OCI-LY7 (cell line): ENCODE data around the gene KRT72. TPM values are rescaled to one million over a fixed set of nuclear protein-coding genes. Genes with fewer than 3 reads are reported as not detected.

Experiments used
- BruUV-seq: library from RNA; stranded (reverse); fragments of 400-500 nt; replicated peaks from 2 replicates; lab custom pipeline; 2021; lab: Mats Ljungman, UMichigan
- CTCF ChIA-PET: fragments of 300-600 bp; sonication (Branson Sonifier 250); formaldehyde crosslinking; loops from one replicate; lab custom pipeline; 2022; ENCODE audit warnings: antibody characterized with exemption; ENCODE audit not compliant: unreplicated experiment; lab: Charles Lee
- POLR2A ChIA-PET: fragments of 300-600 bp; sonication (Branson Sonifier 250); formaldehyde crosslinking; loops from one replicate; lab custom pipeline; 2022; ENCODE audit warnings: antibody characterized with exemption; lab: Charles Lee
- DNase-seq: peaks from one replicate; pipeline ENCODE4 v3.0.0-alpha.2; 2015; ENCODE audit warnings: low spot score
- H2AFZ ChIP-seq: fragments of 200-600 bp; sonication (generic), shearing (Covaris generic); 2 replicates; pipeline ENCODE4 v1.6.1; 2014; ENCODE audit warnings: mild to moderate bottlenecking, antibody characterized with exemption, low read length, moderate library complexity
- H3K27ac ChIP-seq: fragments of 200-600 bp; sonication (generic); 2 replicates; pipeline ENCODE4 v1.5.1; 2014; ENCODE audit warnings: mixed run types, low read depth, mild to moderate bottlenecking, moderate library complexity, low read length, inconsistent platforms; ENCODE audit not compliant: poor library complexity, severe bottlenecking
- H3K36me3 ChIP-seq: fragments of 200-600 bp; sonication (generic); 2 replicates; pipeline ENCODE4 v1.6.1; 2014; ENCODE audit warnings: mild to moderate bottlenecking, antibody characterized with exemption, low read length, moderate library complexity, mixed read lengths; ENCODE audit not compliant: insufficient read depth
- H3K4me1 ChIP-seq: fragments of 200-600 bp; sonication (generic); 2 replicates; pipeline ENCODE4 v1.5.1; 2014; ENCODE audit warnings: mild to moderate bottlenecking, low read length; ENCODE audit not compliant: insufficient read depth, poor library complexity, severe bottlenecking
- H3K4me2 ChIP-seq: fragments of 200-600 bp; sonication (generic); 2 replicates; pipeline ENCODE4 v1.6.1; 2014; ENCODE audit warnings: mild to moderate bottlenecking, low read length
- H3K4me3 ChIP-seq: fragments of 200-600 bp; sonication (generic); 2 replicates; pipeline ENCODE4 v1.5.1; 2014; ENCODE audit warnings: mild to moderate bottlenecking, low read depth, low read length; ENCODE audit not compliant: poor library complexity, severe bottlenecking
- H3K79me2 ChIP-seq: fragments of 200-600 bp; sonication (generic); 2 replicates; pipeline ENCODE4 v1.6.1; 2016; ENCODE audit warnings: low read depth, mild to moderate bottlenecking, low read length, moderate library complexity, mixed read lengths; ENCODE audit not compliant: insufficient read depth
- H3K9me2 ChIP-seq: fragments of 200-600 bp; sonication (generic); 2 replicates; pipeline ENCODE4 v1.6.1; 2016; ENCODE audit warnings: mild to moderate bottlenecking, low read length, mixed read lengths; ENCODE audit not compliant: insufficient read depth
- H3K9me3 ChIP-seq: fragments of 200-600 bp; sonication (generic); 2 replicates; pipeline ENCODE4 v1.6.1; 2014; ENCODE audit warnings: mild to moderate bottlenecking, mixed run types, low read length, mixed read lengths
- H4K20me1 ChIP-seq: fragments of 200-600 bp; sonication (generic); 2 replicates; pipeline ENCODE4 v1.6.1; 2014; ENCODE audit warnings: mild to moderate bottlenecking, antibody characterized with exemption, low read length, moderate library complexity, mixed read lengths; ENCODE audit not compliant: insufficient read depth
- CTCF ChIP-seq: fragments of 200-600 bp; sonication (generic); conservative IDR thresholded peaks from 2 replicates; pipeline ENCODE4 v1.5.1; 2014; ENCODE audit warnings: mild to moderate bottlenecking, antibody characterized with exemption, low read length, moderate library complexity, mixed read lengths
- EZH2phosphoT487 ChIP-seq: fragments of 200-600 bp; sonication (generic); IDR thresholded peaks from 2 replicates; pipeline ENCODE4 v1.6.1; 2018; ENCODE audit warnings: low read depth, borderline replicate concordance, mild to moderate bottlenecking, mixed run types, antibody characterized with exemption, low read length, moderate library complexity, mixed read lengths
- intact Hi-C: fragments of 100-400 bp; cut with micrococcal nuclease; formaldehyde crosslinking; loops from one replicate; pipeline ENCODE4 v1.10.0; 2022; ENCODE audit not compliant: unreplicated experiment
- total RNA-seq, 2 experiments: library from RNA; depleted of rRNA in 1 of 2; stranded (reverse); fragments of >200 nt in 1 of 2; shearing (Covaris generic) in 1 of 2; gene quantifications; 2 replicates each; pipeline ENCODE4 v1.2.3, GENCODE V29; 2014 to 2022

KRT72 gene
- total RNA-seq, 2 experiments from 2014 or later, result not detected

DNA sequence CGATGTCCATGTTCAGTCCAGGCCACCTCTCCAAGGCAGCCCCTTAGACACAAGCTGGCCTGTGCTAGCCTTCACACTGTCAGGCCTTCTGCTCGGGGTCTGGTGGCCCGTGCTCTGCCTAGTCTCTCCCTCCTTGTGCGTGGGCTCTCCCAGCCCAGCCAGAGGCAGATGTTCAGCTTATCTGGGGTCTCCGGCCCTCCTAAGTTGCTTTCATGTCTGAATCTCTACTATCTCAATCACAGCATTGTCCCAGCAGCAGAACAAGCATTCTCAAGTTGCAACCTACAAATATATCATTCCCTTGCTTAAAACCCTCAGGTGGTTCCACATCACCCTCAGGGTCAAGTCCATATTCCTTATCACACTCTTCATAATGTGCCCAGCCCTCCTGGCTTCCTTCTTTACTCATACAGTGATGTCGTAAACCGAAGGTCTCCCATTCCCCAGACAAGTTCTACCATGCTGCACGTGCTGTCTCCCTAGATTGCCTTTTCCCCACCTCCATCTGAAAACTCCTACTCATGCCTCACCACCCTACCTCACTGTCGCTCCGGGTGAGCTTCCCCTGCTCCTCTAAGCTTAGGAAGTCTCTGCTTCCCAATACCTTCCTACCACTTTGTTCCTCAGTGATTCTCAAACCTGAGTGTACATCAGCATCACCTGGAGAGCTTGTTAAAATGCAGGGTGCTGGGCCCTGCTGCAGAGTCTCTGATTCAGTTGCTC lies 15.6 kb upstream of the KRT72 start:
- POLR2A ChIA-PET, result no interaction called here
- intact Hi-C loops, result no loop called here
- no peaks in the 10 kb centered on the region for H3K79me2 ChIP-seq
- no peak for DNase-seq
- TF ChIP-seq CTCF (no peak), EZH2phosphoT487 (no peak)
- CTCF ChIA-PET, result no interaction called here
- no peaks in the 10 kb centered on the region for H3K9me2 ChIP-seq
- no peak overlapping the region for H3K4me3 ChIP-seq
- H3K9me3 ChIP-seq, result no peaks in the 10 kb centered on the region
- no peak overlapping the region for H3K27ac ChIP-seq
- no TSS peak for BruUV-seq
- no peak overlapping the region for H3K4me2 ChIP-seq
- H4K20me1 ChIP-seq, result no peaks in the 10 kb centered on the region; the same call in 1 of the 2 replicates
- H3K4me1 ChIP-seq, result no peaks in the 10 kb centered on the region
- no peaks in the 10 kb centered on the region for H3K36me3 ChIP-seq
- no peak overlapping the region for H2AFZ ChIP-seq

DNA sequence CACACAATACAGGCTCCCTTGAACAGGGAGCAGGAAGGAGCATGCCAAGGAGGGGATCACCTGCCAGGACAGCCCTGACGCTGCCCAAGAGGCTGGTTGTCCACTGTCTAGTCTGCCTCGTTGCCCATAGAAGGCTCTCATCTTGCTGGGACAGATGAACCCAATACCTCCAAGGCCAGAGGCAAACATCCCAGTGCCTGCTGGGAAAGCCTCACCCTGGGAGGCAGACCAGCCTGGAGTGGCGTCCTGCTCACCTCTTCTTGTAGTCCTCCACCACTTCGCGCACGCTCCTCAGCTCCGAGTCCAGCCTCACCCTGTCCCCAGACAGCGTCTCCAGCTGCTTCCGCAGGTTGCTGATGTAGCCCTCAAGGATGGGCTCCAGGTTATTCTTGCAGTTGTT lies 14.6 kb upstream of the KRT72 start:
- POLR2A ChIA-PET, result no interaction called here
- no peak overlapping the region for H3K27ac ChIP-seq
- CTCF ChIA-PET, result no interaction called here

More for the DNA sequence above, 14.6 kb upstream of the KRT72 start:
- no peaks in the 10 kb centered on the region for H3K9me3 ChIP-seq
- no peak overlapping the region for H3K4me3 ChIP-seq
- H3K36me3 ChIP-seq, result no peaks in the 10 kb centered on the region
- no TSS peak for BruUV-seq
- no peak overlapping the region for H2AFZ ChIP-seq
- H3K9me2 ChIP-seq, result no peaks in the 10 kb centered on the region
- no peaks in the 10 kb centered on the region; the same call in 1 of the 2 replicates for H4K20me1 ChIP-seq
- DNase-seq, result no peak
- H3K4me2 ChIP-seq, result no peak overlapping the region
- no peaks in the 10 kb centered on the region for H3K4me1 ChIP-seq
- H3K79me2 ChIP-seq, result no peaks in the 10 kb centered on the region
- intact Hi-C loops, result no loop called here
- TF ChIP-seq CTCF (no peak), EZH2phosphoT487 (no peak)
